ENCODE data around the gene CRY1. TPM values are rescaled to one million over a fixed set of nuclear protein-coding genes. Genes with fewer than 3 reads are reported as not detected.
"Not testable (repeated sequence)": the region's sequence is repeated elsewhere in the genome, so short reads cannot be mapped to it uniquely, and the experiment has no call there.

The CRY1 gene
- total RNA-seq, 1 experiment from 2014 or later: 19.4 TPM

GRCh38 chr12:107081778-107082177, 11.6 kb downstream of the CRY1 start:
- no peak for TF ChIP-seq CTCF (IDR thresholded peaks at IDR 0.05; ENCODE audit: insufficient read depth in 1 of 2, low read depth in 1 of 2, low read length in 1 of 2, severe bottlenecking in 1 of 2, unreplicated experiment in 1 of 2)
- POLR2A ChIA-PET: no interaction called here
- H3K9me3 ChIP-seq: 0 out of 2 replicates have a peak, but pooled peaks cover 3% of the 10 kb centered on the region
- no TSS peak for BruUV-seq (replicated peaks)
- no peaks in the 10 kb centered on the region for H3K27me3 ChIP-seq (replicated peaks; ENCODE audit: control insufficient read depth, insufficient read depth, low read length)
- no peaks in the 10 kb centered on the region for H3K36me3 ChIP-seq (ENCODE audit: control insufficient read depth, insufficient read depth, low read length)
- H3K4me1 ChIP-seq: 0 out of 2 replicates have a peak, but pooled peaks cover 6% of the 10 kb centered on the region
- Mint-ChIP-seq H3K4me1 (ENCODE audit: low read depth, unreplicated experiment) (peaks cover 6% of the 10 kb centered on the region), H3K36me3 (ENCODE audit: insufficient read depth, unreplicated experiment) (peaks cover 7% of the 10 kb centered on the region), H3K9me3 (ENCODE audit: unreplicated experiment) (peaks cover 14% of the 10 kb centered on the region), H3K27ac (ENCODE audit: unreplicated experiment) (no peak overlapping the region), H3K27me3 (ENCODE audit: insufficient read depth, unreplicated experiment) (no peaks in the 10 kb centered on the region), H3K4me3 (ENCODE audit: unreplicated experiment) (no peak overlapping the region)
- CTCF ChIA-PET: no interaction called here
- intact Hi-C loops (cut with micrococcal nuclease; ENCODE audit: unreplicated experiment): no loop called here
- H3K4me3 ChIP-seq (ENCODE audit: low read depth, low read length): no peak overlapping the region
- no peak for DNase-seq

- Mint-ChIP-seq H3K4me1 (ENCODE audit: low read depth, unreplicated experiment) (peaks cover 6% of the 10 kb centered on the region), H3K9me3 (ENCODE audit: unreplicated experiment) (peaks cover 14% of the 10 kb centered on the region), H3K27ac (ENCODE audit: unreplicated experiment) (no peak overlapping the region), H3K27me3 (ENCODE audit: insufficient read depth, unreplicated experiment) (no peaks in the 10 kb centered on the region), H3K4me3 (ENCODE audit: unreplicated experiment) (no peak overlapping the region), H3K36me3 (ENCODE audit: insufficient read depth, unreplicated experiment) (peaks cover 2% of the 10 kb centered on the region)
- Histone ChIP-seq H3K36me3 (ENCODE audit: control insufficient read depth, insufficient read depth, low read length) (no peaks in the 10 kb centered on the region), H3K27me3 (replicated peaks; ENCODE audit: control insufficient read depth, insufficient read depth, low read length) (no peaks in the 10 kb centered on the region), H3K4me1 (0 out of 2 replicates have a peak, but pooled peaks cover 6% of the 10 kb centered on the region), H3K4me3 (ENCODE audit: low read depth, low read length) (no peak overlapping the region), H3K9me3 (0 out of 2 replicates have a peak, but pooled peaks cover 3% of the 10 kb centered on the region)
- intact Hi-C loops (cut with micrococcal nuclease; ENCODE audit: unreplicated experiment): no loop called here
- DNase-seq: no peak
- TF ChIP-seq CTCF (IDR thresholded peaks at IDR 0.05; ENCODE audit: insufficient read depth in 1 of 2, low read depth in 1 of 2, low read length in 1 of 2, severe bottlenecking in 1 of 2, unreplicated experiment in 1 of 2): no peak
- POLR2A ChIA-PET: no interaction called here
- CTCF ChIA-PET: no interaction called here
- no TSS peak for BruUV-seq (replicated peaks)
These were observed 13.1 kb downstream of the CRY1 start for GRCh38 chr12:107080299-107080698.

- DNase-seq: peak in 1 of 2 experiments; percentile 8
- Histone ChIP-seq H3K4me3 (ENCODE audit: low read depth, low read length) (no peak overlapping the region), H3K4me1 (0 out of 2 replicates have a peak, but pooled peaks cover 6% of the 10 kb centered on the region), H3K27me3 (replicated peaks; ENCODE audit: control insufficient read depth, insufficient read depth, low read length) (no peaks in the 10 kb centered on the region), H3K9me3 (0 out of 2 replicates have a peak, but pooled peaks cover 3% of the 10 kb centered on the region), H3K36me3 (ENCODE audit: control insufficient read depth, insufficient read depth, low read length) (no peaks in the 10 kb centered on the region)
- CTCF ChIA-PET: interaction anchor here (1.7 kb wide), 1 partner anchor 12 kb away, joined by 6 read pairs; no protein-coding TSS in a partner anchor
- peaks cover 6% of the 10 kb centered on the region for H3K4me1 Mint-ChIP-seq (ENCODE audit: low read depth, unreplicated experiment)
- TF ChIP-seq CTCF (IDR thresholded peaks at IDR 0.05; ENCODE audit: insufficient read depth in 1 of 2, low read depth in 1 of 2, low read length in 1 of 2, severe bottlenecking in 1 of 2, unreplicated experiment in 1 of 2): peak; percentile 35 to 50
- POLR2A ChIA-PET: no interaction called here
- intact Hi-C loops (cut with micrococcal nuclease; ENCODE audit: unreplicated experiment): no loop called here
- H3K9me3 Mint-ChIP-seq (ENCODE audit: unreplicated experiment): peaks cover 14% of the 10 kb centered on the region
- H3K27me3 Mint-ChIP-seq (ENCODE audit: insufficient read depth, unreplicated experiment): no peaks in the 10 kb centered on the region
- no peak overlapping the region for H3K27ac Mint-ChIP-seq (ENCODE audit: unreplicated experiment)
- H3K36me3 Mint-ChIP-seq (ENCODE audit: insufficient read depth, unreplicated experiment): no peaks in the 10 kb centered on the region
- no TSS peak for BruUV-seq (replicated peaks)
- no peak overlapping the region for H3K4me3 Mint-ChIP-seq (ENCODE audit: unreplicated experiment)
These were observed 14.0 kb downstream of the CRY1 start for GRCh38 chr12:107079172-107080011.

- BruUV-seq (replicated peaks); H3K36me3 Mint-ChIP-seq (ENCODE audit: insufficient read depth, unreplicated experiment); H3K4me3 Mint-ChIP-seq (ENCODE audit: unreplicated experiment); intact Hi-C loops (cut with micrococcal nuclease; ENCODE audit: unreplicated experiment); POLR2A ChIA-PET; H3K27me3 Mint-ChIP-seq (ENCODE audit: insufficient read depth, unreplicated experiment); DNase-seq; H3K27ac Mint-ChIP-seq (ENCODE audit: unreplicated experiment); H3K4me1 Mint-ChIP-seq (ENCODE audit: low read depth, unreplicated experiment); H3K9me3 ChIP-seq; H3K4me1 ChIP-seq; H3K4me3 ChIP-seq (ENCODE audit: low read depth, low read length); H3K9me3 Mint-ChIP-seq (ENCODE audit: unreplicated experiment); H3K36me3 ChIP-seq (ENCODE audit: control insufficient read depth, insufficient read depth, low read length); H3K27me3 ChIP-seq (replicated peaks; ENCODE audit: control insufficient read depth, insufficient read depth, low read length); CTCF ChIA-PET: not testable (repeated sequence)
These were observed 20.1 kb downstream of the CRY1 start for GRCh38 chr12:107073266-107073665.
